AML-193 (cell line): ENCODE results near the gene LRPPRC.
"Not testable (repeated sequence)": the region's sequence is repeated elsewhere in the genome, so short reads cannot be mapped to it uniquely, and the experiment has no call there.

ENCODE experiments used
- DNase-seq, 2 experiments: peaks; one replicate each; lab custom pipeline; 2025; lab: John Stamatoyannopoulos, UW

Gene LRPPRC

GRCh38 chr2:43977677-43978375, 18.0 kb downstream of the LRPPRC start:
- no peak for DNase-seq

- no peak for DNase-seq
Observed at GRCh38 chr2:43960921-43961320, 34.9 kb downstream of the LRPPRC start.

GRCh38 chr2:43958397-43959275, 37.2 kb downstream of the LRPPRC start:
- DNase-seq = no peak

GRCh38 chr2:43950383-43951008, 45.3 kb downstream of the LRPPRC start:
- peak; percentile 26 to 33 for DNase-seq

GRCh38 chr2:43948370-43948769, 47.4 kb downstream of the LRPPRC start:
- DNase-seq = no peak

GRCh38 chr2:43946685-43947084, 49.1 kb downstream of the LRPPRC start:
- DNase-seq = no peak

- DNase-seq = no peak
Observed at GRCh38 chr2:43945439-43945838, 50.4 kb downstream of the LRPPRC start.

GRCh38 chr2:43944915-43945314, 50.9 kb downstream of the LRPPRC start:
- DNase-seq = no peak

- DNase-seq = no peak
Observed at GRCh38 chr2:43943809-43944452, 51.9 kb downstream of the LRPPRC start.

GRCh38 chr2:43943323-43943722, 52.5 kb downstream of the LRPPRC start:
- DNase-seq = no peak

- DNase-seq = no peak
Observed at GRCh38 chr2:43942881-43943280, 52.9 kb downstream of the LRPPRC start.

- DNase-seq = no peak
Observed at GRCh38 chr2:43941966-43942365, 53.8 kb downstream of the LRPPRC start.

GRCh38 chr2:43941359-43941758, 54.4 kb downstream of the LRPPRC start:
- DNase-seq = no peak

- no peak for DNase-seq
Observed at GRCh38 chr2:43939695-43940256, 56.0 kb downstream of the LRPPRC start.

GRCh38 chr2:43937269-43937820, 58.4 kb downstream of the LRPPRC start:
- no peak for DNase-seq

- no peak for DNase-seq
Observed at GRCh38 chr2:43934567-43934966, 61.2 kb downstream of the LRPPRC start.

- DNase-seq = no peak
Observed at GRCh38 chr2:43931293-43931692, 64.5 kb downstream of the LRPPRC start.

- DNase-seq = no peak
Observed at GRCh38 chr2:43927442-43927841, 68.3 kb downstream of the LRPPRC start.

- no peak for DNase-seq
Observed at GRCh38 chr2:43925431-43925830, 70.4 kb downstream of the LRPPRC start.

- no peak for DNase-seq
Observed at GRCh38 chr2:43924463-43924862, 71.3 kb downstream of the LRPPRC start.

GRCh38 chr2:43911136-43911790, 84.5 kb downstream of the LRPPRC start:
- DNase-seq = not testable (repeated sequence)
